ENCODE measurements around the gene ARHGAP6. TPM values are rescaled to one million over a fixed set of nuclear protein-coding genes. Genes with fewer than 3 reads are reported as not detected.

Gene ARHGAP6
- total RNA-seq, 2 donors from 2014 or later, result 1.4 to 5.6 TPM

DNA sequence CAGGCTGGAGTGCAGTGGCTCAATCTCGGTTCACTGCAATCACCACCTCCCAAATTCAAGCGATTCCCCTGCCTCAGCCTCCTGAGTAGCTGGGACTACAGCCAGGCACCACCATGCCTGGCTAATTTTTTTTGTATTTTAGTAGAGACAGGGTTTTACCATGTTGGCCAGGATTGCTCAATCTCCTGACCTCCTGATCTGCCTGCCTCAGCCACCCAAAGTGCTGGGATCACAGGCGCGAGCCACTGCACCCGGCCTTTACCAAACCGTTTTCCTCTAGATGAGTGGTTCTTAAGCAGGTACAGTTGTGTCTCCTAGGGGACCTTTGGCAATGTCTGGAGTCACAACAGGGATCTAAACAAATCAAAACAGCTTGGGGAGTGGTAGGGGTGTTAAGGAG, 360.9 kb downstream of the ARHGAP6 start:
- ATAC-seq (no peak), DNase-seq (no peak)
- intact Hi-C loops (cut with DNase I, micrococcal nuclease), result no loop called here

DNA sequence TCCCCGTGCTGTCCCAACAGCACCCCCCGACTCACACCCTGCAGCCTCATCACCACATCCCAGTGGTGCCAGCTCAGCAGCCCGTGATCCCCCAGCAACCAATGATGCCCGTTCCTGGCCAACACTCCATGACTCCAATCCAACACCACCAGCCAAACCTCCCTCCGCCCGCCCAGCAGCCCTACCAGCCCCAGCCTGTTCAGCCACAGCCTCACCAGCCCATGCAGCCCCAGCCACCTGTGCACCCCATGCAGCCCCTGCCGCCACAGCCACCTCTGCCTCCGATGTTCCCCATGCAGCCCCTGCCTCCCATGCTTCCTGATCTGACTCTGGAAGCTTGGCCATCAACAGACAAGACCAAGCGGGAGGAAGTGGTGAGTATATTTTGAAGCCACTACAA, 367.1 kb downstream of the ARHGAP6 start:
- intact Hi-C loops (cut with DNase I, micrococcal nuclease), result no loop called here
- DNase-seq (no peak), ATAC-seq (no peak)

DNA sequence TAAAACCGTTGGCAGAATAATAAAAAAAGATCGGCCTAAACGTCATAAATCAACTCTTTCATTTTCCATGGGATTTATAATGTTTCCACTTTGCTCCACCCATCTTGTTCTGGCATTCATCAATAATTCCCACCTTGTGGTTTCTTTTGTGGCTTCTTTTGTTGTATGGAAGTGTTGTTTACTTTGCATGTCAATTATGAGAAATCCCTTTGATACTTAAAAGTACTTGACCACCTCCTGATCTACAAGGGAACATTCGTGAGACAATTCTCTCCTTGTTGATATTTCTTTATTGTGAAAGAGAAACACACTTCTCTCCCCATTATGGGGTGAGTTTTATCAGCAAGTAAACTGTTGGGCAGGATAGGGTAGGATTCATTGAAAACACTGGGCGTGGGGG, 369.7 kb downstream of the ARHGAP6 start:
- intact Hi-C loops (cut with DNase I, micrococcal nuclease), result no loop called here
- no peak for ATAC-seq
- no peak for DNase-seq

DNA sequence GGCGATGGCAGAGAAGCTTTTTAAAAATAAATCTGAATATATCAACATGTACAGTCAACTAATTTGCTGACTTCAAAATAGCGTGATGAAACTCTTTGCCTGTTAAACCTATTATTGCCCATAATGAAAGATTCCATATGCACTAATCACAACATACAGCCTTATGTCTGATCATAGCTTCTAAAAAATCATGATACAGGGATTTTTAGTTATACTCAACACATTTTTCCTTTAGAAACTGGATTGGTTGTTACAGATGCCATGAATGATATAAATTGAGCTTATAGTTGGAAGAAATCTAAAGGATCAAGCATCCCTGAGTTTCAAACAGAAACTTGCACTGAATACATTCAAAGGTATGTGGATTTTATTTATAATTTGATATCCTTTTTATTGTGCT, 372.6 kb downstream of the ARHGAP6 start, which contains the start of gene AMELX:
Gene AMELX, plus strand, starts transcription at position 301 of the 400 bp plus-strand sequence. CDS start 1,376 bp downstream, outside the sequence.
- intact Hi-C loops (cut with DNase I, micrococcal nuclease), result no loop called here
- no peak for ATAC-seq
- DNase-seq, result no peak

DNA sequence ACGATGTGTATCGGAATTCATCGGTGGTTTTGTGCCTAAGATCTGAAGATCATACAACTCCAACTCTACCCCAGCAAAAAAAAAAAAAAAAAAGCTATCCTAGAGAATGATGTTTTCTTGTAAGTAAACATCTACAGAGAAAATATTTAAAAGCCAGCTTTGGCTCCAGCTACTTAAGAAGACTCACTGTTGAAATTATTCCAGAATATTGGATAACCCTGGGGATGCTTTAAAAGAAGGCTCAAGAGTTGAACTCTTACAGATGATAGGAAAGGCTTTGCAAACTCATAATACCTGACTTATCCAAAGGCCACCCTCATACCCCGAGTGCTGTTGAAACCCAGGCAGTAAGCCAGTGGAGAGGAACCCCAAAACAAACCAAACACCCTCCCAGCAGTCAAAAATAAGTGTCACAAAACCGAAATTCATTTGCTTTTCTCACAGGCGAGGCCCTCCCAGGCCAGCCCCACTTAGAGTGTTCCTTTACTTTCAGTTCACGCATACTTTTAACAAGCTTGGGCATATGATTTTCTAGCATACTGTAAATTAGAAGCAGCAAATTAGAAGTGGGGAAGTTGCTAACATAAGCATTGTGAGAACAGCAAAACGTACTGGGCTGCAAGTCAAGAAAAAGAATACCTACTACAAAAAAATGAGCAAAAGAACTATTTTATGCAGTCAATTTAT, 375.2 kb downstream of the ARHGAP6 start:
- no peak for DNase-seq

DNA sequence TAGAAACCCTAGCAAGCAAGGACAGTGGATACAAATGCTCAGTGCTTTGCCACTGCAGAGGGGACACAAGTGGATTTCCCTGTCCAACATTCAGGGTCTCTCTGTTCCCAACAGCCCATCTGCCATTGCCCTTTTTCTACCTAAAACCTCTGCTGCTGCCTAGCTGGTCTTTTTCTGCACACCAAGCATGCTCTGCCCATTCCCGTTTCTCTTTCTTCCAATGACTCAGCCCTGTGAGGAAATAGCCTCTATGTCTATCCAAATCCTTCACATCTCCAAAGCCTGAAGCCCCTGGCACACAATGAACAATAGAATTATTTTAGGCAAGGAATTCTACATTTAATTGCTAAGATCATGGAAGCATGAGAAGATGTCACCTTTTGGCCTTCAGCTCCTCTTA, 378.2 kb downstream of the ARHGAP6 start:
- intact Hi-C loops (cut with DNase I, micrococcal nuclease), result no loop called here
- ATAC-seq, result no peak
- DNase-seq, result no peak

More for the DNA sequence above, 375.2 kb downstream of the ARHGAP6 start:
- intact Hi-C loops (cut with DNase I, micrococcal nuclease), result no loop called here
- ATAC-seq, result no peak

DNA sequence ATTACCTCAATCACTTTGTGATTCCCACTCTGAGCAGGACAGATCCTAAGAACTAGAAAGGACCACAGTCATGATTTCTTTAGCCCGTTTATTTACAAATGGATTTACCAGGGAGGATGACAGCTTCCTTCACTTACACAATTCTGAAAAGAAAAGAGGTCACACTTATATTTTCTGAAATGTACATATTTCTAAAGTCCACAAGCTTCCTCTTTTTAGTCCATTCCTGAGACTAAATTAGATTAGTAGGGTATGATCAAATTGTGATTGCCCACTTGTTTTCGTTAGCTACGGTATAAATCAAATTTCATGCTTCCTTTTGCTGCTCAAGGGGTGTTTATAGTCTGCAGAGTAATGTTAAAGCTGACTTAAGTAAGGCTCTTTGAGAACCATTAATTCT, 380.1 kb downstream of the ARHGAP6 start:
- intact Hi-C loops (cut with DNase I, micrococcal nuclease), result no loop called here
- ATAC-seq, result no peak
- no peak for DNase-seq

DNA sequence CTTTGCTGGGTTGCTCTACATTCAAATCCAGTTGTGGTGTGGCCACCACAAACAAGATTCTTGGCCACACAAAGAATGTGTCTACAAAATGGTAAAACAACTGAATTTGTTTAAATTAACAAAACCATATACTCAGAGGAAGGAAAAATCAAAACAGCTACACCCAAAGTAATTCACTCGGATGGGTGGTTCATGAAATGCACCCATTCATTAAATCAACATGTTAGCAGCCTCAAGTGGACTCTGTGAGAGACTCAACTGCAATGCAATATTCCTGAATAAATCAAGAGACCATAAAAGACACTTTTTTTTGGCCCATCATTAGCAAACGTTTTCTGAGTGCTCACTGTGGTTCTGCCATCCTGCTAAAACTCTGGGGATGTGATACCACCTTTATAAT, 383.7 kb downstream of the ARHGAP6 start:
- DNase-seq (no peak), ATAC-seq (no peak)
- intact Hi-C loops (cut with DNase I, micrococcal nuclease), result no loop called here

DNA sequence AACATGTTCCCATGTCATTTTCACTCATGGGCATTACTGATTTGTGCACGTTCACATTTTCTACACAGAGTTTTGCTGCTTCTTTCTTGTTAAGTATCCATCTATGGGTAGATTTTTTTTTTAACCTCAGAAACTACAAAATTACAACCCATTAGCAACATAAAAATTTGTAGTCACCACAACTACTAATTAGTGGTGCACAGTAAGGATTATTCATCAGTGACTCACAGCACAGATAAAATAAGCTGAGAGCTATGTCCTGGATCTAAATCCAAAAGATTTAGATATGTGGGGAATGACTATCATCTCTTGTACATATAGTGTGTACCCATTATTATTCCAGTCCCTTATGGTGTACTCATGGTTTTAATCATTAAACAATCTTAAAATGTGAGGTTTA, 392.2 kb downstream of the ARHGAP6 start:
- DNase-seq (no peak), ATAC-seq (no peak)
- intact Hi-C loops (cut with DNase I, micrococcal nuclease), result no loop called here

DNA sequence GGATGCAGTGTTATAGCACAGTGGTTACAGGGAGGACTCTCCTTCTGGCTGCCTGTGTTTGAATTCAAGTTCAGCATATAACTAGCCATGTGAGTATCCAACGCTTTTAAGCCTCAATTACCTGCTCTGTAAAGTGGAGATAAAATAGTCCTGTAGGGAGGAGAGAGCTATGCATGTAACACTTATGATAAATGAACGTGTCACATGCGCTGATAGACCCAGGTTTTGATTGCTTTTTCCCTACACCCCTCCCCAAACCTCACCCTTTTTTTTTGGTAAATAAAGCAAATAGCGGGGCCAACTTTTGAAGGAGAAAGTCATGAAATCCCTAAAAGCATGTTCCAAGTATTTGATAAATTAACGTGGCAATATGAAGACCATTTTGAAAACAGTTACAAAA, 392.9 kb downstream of the ARHGAP6 start:
- intact Hi-C loops (cut with DNase I, micrococcal nuclease), result no loop called here
- no peak for ATAC-seq
- DNase-seq, result no peak

DNA sequence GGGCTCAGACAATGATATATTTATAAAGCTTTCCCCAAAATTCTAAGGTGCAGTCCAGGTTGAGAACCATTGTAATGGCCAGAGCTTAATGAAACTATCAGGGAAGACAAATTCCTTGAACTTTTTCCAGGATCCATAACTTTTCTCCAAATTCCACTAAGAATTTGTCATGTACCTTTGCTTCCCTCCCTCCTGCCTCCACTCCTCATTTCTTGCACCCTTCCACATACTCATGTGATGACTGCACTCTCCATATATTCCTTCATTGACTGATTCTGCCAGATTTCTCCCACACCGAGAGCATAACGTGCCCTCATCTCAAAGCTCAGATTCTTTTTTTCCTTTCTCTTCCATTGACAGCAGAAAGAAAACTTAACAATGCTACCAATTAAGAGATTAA, 393.4 kb downstream of the ARHGAP6 start:
- intact Hi-C loops (cut with DNase I, micrococcal nuclease), result no loop called here
- no peak for DNase-seq
- ATAC-seq, result no peak

DNA sequence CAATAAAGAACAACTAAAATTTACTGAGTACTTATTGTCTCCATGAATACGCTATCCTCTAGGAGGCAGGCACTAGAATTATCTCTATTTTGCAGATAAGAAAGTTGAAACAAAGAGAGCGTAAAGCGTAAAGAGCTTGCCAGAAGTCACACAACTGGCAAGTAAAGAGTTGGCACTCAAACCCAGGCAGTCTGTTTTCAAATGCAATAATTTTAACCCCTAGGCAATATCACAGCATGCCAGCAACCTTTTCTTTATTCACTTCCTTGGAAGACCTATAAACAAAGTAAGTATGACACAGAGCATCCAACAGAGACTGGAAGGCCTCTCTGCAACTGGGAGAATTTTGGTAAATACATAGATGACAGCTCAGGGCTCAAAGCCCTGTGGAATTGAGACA, 395.7 kb downstream of the ARHGAP6 start:
- intact Hi-C loops (cut with DNase I, micrococcal nuclease), result no loop called here
- no peak for DNase-seq
- ATAC-seq, result no peak

DNA sequence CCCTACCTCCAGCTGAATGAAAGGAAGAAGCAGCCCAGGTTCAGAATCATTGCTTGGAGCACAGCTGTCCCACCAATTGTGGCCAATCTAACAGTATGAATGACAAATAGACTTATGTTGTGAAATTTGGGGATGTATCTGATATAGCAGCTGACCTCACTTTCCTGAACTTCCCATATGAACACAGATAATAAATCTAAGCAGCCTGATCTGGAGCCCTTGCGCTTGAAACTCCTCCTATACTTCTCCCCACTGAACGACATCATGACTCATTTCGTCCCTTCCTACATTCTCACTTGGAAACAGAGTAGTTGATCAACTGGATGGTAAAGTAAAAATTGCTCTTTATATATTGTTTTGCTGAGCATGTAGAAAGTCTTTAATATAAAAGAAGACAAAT, 396.7 kb downstream of the ARHGAP6 start:
- ATAC-seq, result no peak
- intact Hi-C loops (cut with DNase I, micrococcal nuclease), result no loop called here

DNA sequence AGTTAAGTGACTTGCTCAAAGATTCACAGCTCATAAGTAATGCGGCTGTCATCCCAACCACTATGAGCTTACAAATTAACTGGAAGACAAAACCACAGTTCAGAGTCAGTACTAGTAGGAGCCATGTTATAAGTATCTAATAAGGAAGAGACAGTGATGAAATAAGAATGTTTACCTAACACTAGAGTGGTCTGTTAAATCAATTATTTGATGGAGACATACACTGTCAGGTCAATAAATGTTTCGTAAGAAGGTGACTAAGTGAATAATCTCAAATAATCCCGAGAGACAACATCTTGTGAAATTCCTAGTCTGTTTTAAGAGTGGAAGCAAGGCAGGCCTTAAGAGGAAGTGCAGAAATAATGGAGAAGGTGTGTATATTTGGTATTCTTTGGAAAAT, 398.3 kb downstream of the ARHGAP6 start:
- no peak for ATAC-seq
- DNase-seq, result no peak
- intact Hi-C loops (cut with DNase I, micrococcal nuclease), result no loop called here

More for the DNA sequence above, 396.7 kb downstream of the ARHGAP6 start:
- DNase-seq, result no peak

DNA sequence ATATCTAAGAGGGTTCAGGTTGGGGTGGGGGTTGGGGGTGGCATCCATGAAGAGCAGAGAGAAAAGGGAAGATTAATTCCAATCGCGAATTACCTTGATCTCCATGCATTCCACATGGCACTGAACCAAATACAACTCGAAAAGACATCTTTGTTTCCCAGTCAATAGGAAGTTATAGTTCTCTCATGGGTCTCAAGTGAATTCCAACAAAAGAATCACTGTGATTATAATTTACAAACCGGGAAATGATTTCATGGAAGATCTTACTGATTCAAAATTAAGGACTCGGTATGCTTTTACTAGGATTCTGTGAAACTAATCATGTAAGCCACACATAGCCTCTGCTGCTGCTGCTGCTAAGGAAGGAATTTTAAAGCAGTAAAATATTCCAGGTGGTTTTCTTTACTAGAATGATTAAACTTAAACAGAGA, 399.1 kb downstream of the ARHGAP6 start:
- intact Hi-C loops (cut with DNase I, micrococcal nuclease), result no loop called here
- ATAC-seq, result no peak
- DNase-seq, result no peak

DNA sequence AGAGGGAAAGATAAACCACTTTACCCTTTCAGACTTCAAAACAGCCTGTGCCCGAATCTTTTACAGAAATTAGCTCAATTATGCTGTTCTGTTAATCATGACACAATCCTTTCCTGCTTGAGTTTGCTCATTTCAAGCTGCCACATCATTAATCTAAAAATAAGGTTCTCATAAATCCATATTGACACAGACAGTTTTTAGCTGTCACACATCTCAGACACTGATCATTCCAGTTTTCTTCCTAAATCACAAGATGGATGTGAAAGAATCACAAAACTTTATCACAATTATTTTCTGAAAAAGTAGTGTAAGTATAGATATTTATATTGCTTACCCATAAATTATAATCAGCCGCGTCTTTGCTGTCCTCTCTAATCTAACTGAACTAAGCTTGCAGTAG, 400.4 kb downstream of the ARHGAP6 start:
- ATAC-seq, result no peak
- DNase-seq, result no peak
- intact Hi-C loops (cut with DNase I, micrococcal nuclease), result no loop called here

DNA sequence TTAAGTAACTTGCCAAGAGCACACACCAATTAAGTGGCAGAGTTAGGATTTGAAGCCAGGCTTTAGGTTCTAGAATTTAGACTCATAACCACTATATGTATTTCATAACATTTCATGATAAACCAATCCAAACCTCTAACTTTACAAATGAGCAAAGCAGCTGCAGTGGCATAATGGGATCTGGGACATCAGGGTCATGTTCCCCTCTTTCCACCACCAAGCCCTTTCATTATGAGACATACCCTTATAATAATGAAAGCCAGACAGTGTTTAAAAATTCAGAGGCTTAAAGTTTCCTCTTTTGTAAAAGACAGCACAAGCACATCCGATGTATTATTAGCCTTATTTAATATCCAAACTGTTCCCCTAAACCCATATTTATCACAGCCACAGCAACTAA, 400.8 kb downstream of the ARHGAP6 start:
- DNase-seq (no peak), ATAC-seq (no peak)
- intact Hi-C loops (cut with DNase I, micrococcal nuclease), result no loop called here

DNA sequence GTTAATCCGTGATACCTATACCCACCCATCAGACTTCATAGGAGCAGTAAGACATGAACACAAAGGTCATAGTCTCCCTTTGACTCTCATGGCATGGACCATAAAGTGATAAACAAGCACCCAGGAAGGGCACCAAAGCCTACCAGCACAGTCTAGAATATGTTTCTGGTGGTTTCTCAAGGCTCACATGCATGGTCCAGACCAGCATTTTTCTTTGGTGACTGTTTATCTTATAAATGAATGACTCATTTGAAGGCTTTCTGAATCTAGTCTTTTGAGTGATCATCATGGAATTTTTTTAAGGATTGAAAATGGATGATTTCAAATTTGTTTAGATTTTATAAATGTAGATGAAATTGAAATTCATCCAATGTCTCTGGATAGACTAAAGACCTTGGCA, 404.5 kb downstream of the ARHGAP6 start:
- ATAC-seq, result no peak
- intact Hi-C loops (cut with DNase I, micrococcal nuclease), result no loop called here
- DNase-seq, result no peak

DNA sequence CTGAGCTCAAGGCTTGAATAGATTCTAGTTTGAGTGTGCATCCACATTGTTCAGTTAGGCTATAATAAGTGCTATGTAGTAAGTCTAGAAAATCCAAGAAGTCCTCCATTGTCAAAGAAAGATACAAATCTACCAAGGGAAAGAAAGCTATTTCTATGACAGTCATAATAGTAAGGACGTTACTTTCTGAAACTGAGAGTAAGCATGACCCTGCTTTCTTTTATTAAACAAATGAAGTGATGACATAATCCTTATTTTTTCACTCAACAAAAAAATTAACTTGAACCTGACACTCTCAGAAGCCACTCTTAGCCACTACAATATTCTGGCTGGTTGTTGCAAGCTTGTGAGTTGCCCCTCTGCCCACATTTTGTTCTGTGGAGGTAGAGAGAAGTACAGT, 406.3 kb downstream of the ARHGAP6 start:
- intact Hi-C loops (cut with DNase I, micrococcal nuclease), result no loop called here
- ATAC-seq (no peak), DNase-seq (no peak)

DNA sequence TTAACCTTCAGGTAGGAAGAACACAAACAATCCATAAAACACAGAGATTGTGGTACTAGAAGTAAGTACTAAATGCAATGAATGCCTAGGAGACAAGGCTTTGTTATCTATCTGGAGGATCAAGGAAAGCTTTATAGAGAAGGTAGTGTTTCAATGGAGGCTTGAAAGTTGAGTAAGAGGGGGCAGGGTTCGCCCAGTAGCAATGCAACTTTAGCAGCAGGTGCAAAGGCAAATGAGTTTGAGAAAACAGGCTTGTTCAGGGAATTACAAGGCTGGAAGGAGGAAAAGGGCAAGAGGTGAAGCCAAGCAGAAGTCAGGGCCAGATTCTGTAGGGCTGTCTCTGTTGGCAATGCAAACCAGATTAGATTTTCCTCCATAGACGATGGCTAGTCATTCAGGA, 408.0 kb downstream of the ARHGAP6 start:
- DNase-seq, result no peak
- intact Hi-C loops (cut with DNase I, micrococcal nuclease), result no loop called here
- ATAC-seq, result no peak

DNA sequence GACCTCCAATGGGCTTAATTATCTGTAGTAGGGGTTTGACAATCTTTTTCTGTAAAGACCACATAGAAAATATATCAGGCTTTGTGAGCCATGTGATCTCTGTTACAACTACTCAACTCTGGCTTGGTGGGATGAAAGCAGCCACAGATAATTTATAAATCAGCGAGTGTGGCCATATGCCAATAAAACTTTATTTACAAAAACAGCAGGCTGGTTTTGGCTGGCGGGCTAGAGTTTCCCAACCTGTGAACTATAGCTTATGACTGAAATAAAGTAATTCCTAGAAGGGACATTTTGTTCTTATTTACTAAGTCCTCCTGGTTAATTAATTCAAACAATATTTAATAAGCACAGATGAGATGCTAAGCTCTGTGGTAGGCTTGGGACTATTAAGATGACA, 408.4 kb downstream of the ARHGAP6 start:
- intact Hi-C loops (cut with DNase I, micrococcal nuclease), result no loop called here
- ATAC-seq, result no peak

More for the DNA sequence above, 408.4 kb downstream of the ARHGAP6 start:
- no peak for DNase-seq
